ENCODE measurements around the gene TECTB.

The TECTB gene

DNA sequence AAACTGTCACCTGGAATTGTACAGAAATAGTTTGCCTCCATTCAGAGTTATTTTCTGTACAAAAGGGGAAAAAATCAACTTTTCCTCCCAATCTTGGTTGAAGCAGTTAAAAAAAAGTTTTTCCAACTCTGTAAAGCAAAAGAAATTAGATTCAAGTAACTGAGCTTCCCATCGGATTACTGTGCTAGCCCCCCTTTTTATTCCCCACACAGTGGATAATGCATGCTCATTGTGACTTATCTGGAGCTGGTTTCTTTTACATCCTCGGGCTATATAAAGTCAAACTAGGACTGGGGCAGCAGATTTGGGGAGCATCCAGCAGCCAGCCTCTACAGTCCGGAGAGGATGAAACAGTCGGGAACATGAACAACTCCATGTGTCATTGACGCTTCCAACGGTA, at the start of gene TECTB:
TECTB (plus strand) TSS at position 301 of the 400 bp plus-strand sequence. CDS start 335 bp downstream, outside the sequence.
- no peaks in the 10 kb centered on the region for H4K20me1 ChIP-seq (ENCODE audit: control insufficient read depth, insufficient read depth, low read depth, low read length)
- no peaks in the 10 kb centered on the region for H3K27me3 ChIP-seq (ENCODE audit: control insufficient read depth, low read length)
- TF ChIP-seq EZH2phosphoT487 (IDR thresholded peaks at IDR 0.05; ENCODE audit: borderline replicate concordance, low read length) = no peak
- TF ChIP-seq, protein P1, sequence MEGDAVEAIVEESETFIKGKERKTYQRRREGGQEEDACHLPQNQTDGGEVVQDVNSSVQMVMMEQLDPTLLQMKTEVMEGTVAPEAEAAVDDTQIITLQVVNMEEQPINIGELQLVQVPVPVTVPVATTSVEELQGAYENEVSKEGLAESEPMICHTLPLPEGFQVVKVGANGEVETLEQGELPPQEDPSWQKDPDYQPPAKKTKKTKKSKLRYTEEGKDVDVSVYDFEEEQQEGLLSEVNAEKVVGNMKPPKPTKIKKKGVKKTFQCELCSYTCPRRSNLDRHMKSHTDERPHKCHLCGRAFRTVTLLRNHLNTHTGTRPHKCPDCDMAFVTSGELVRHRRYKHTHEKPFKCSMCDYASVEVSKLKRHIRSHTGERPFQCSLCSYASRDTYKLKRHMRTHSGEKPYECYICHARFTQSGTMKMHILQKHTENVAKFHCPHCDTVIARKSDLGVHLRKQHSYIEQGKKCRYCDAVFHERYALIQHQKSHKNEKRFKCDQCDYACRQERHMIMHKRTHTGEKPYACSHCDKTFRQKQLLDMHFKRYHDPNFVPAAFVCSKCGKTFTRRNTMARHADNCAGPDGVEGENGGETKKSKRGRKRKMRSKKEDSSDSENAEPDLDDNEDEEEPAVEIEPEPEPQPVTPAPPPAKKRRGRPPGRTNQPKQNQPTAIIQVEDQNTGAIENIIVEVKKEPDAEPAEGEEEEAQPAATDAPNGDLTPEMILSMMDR (IDR thresholded peaks at IDR 0.05; ENCODE audit: low read depth, low read length, poor library complexity, severe bottlenecking) = no peak
- no peaks in the 10 kb centered on the region for H3K79me2 ChIP-seq (ENCODE audit: control insufficient read depth, low read length)
- H3K9me3 ChIP-seq (ENCODE audit: control insufficient read depth, insufficient read depth, low read length) = no peaks in the 10 kb centered on the region
- H3K4me3 ChIP-seq (ENCODE audit: low read length) = no peak within 1 kb of the TSS
- no peaks in the 10 kb centered on the region for H3K9me2 ChIP-seq (replicated peaks; ENCODE audit: control insufficient read depth, low read length)
- no peaks in the 10 kb centered on the region for H3K4me1 ChIP-seq (ENCODE audit: control insufficient read depth, low read length)
- no peak within 1 kb of the TSS for H3K4me2 ChIP-seq (ENCODE audit: low read length)
- H3K36me3 ChIP-seq (ENCODE audit: control insufficient read depth, low read length) = no peaks in the 10 kb centered on the region
- no peak within 1 kb of the TSS for H3K27ac ChIP-seq (ENCODE audit: low read depth, low read length)
- no peaks in the 10 kb centered on the region for H3F3A ChIP-seq (ENCODE audit: control insufficient read depth, insufficient read depth)

GRCh38 chr10:112235141-112235540, 48.1 kb upstream of the TECTB start:
- Histone ChIP-seq H3K27ac (ENCODE audit: low read depth, low read length) (no peak overlapping the region), H3K4me2 (ENCODE audit: low read length) (no peak overlapping the region), H3K4me3 (ENCODE audit: low read length) (no peak overlapping the region), H3K79me2 (ENCODE audit: control insufficient read depth, low read length) (no peaks in the 10 kb centered on the region), H3K9me3 (ENCODE audit: control insufficient read depth, insufficient read depth, low read length) (peaks cover 12% of the 10 kb centered on the region), H3K36me3 (ENCODE audit: control insufficient read depth, low read length) (no peaks in the 10 kb centered on the region), H4K20me1 (ENCODE audit: control insufficient read depth, insufficient read depth, low read depth, low read length) (no peaks in the 10 kb centered on the region), H3F3A (ENCODE audit: control insufficient read depth, insufficient read depth) (no peaks in the 10 kb centered on the region), H3K27me3 (ENCODE audit: control insufficient read depth, low read length) (no peaks in the 10 kb centered on the region), H3K4me1 (ENCODE audit: control insufficient read depth, low read length) (peaks cover 8% of the 10 kb centered on the region; the same call in 1 of the 2 replicates), H3K9me2 (replicated peaks; ENCODE audit: control insufficient read depth, low read length) (no peaks in the 10 kb centered on the region)
- no peak for TF ChIP-seq EZH2phosphoT487 (IDR thresholded peaks at IDR 0.05; ENCODE audit: borderline replicate concordance, low read length)
- TF ChIP-seq, protein P1 (IDR thresholded peaks at IDR 0.05; ENCODE audit: low read depth, low read length, poor library complexity, severe bottlenecking) = no peak

DNA sequence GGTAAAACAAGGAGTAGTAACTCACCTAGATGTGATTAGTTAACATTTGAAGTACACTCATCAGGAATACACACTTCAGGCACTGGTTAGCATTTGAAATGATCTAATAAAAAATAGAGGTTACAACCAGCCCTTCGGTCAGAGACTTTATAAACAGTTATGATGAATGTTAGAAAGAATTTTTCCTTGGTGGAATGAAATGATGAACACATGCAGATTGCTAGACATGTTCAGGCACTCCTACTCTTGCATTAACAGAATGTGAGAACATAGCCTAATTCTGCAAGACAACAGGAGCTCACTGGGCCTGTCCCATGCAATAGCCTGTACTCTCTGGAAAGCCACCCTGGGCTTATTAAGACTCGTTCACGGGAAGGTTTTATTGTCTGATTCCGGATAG, 47.3 kb upstream of the TECTB start:
- H3F3A ChIP-seq (ENCODE audit: control insufficient read depth, insufficient read depth) = no peaks in the 10 kb centered on the region

More for the DNA sequence above, 47.3 kb upstream of the TECTB start:
- Histone ChIP-seq H3K9me3 (ENCODE audit: control insufficient read depth, insufficient read depth, low read length) (peaks cover 16% of the 10 kb centered on the region), H3K27ac (ENCODE audit: low read depth, low read length) (no peak overlapping the region), H4K20me1 (ENCODE audit: control insufficient read depth, insufficient read depth, low read depth, low read length) (no peaks in the 10 kb centered on the region), H3K27me3 (ENCODE audit: control insufficient read depth, low read length) (no peaks in the 10 kb centered on the region), H3K36me3 (ENCODE audit: control insufficient read depth, low read length) (no peaks in the 10 kb centered on the region), H3K79me2 (ENCODE audit: control insufficient read depth, low read length) (no peaks in the 10 kb centered on the region), H3K4me1 (ENCODE audit: control insufficient read depth, low read length) (peaks cover 8% of the 10 kb centered on the region; the same call in 1 of the 2 replicates), H3K4me3 (ENCODE audit: low read length) (no peak overlapping the region), H3K4me2 (ENCODE audit: low read length) (no peak overlapping the region), H3K9me2 (replicated peaks; ENCODE audit: control insufficient read depth, low read length) (no peaks in the 10 kb centered on the region)
- TF ChIP-seq, protein P1 (IDR thresholded peaks at IDR 0.05; ENCODE audit: low read depth, low read length, poor library complexity, severe bottlenecking) = no peak
- TF ChIP-seq EZH2phosphoT487 (IDR thresholded peaks at IDR 0.05; ENCODE audit: borderline replicate concordance, low read length) = no peak
